MG63 (cell line): ENCODE data around the gene HDAC4. TPM values are rescaled to one million over a fixed set of nuclear protein-coding genes. Genes with fewer than 3 reads are reported as not detected.

Experiments
- DNase-seq: peaks from one replicate; pipeline ENCODE4 v3.0.0-alpha.2; 2020
- H3K27me3 ChIP-seq: fragments of 250-450 bp; sonication (Bioruptor Pico); 2 replicates; pipeline ENCODE4 v1.5.1; 2020; ENCODE audit warnings: mild to moderate bottlenecking, moderate library complexity
- H3K36me3 ChIP-seq: fragments of 250-450 bp; sonication (Bioruptor Pico); 2 replicates; pipeline ENCODE4 v1.5.1; 2020; ENCODE audit warnings: mild to moderate bottlenecking, moderate library complexity
- H3K4me3 ChIP-seq: fragments of 250-450 bp; sonication (Bioruptor Pico); 2 replicates; pipeline ENCODE4 v1.5.1; 2020; ENCODE audit warnings: mild to moderate bottlenecking, moderate library complexity
- H3K9me3 ChIP-seq: fragments of 250-450 bp; sonication (Bioruptor Pico); 2 replicates; pipeline ENCODE4 v1.5.1; 2020; ENCODE audit warnings: mild to moderate bottlenecking, moderate library complexity
- total RNA-seq: library from RNA; depleted of rRNA; stranded (reverse); fragments of >200 nt; shearing (Covaris generic); gene quantifications from 2 replicates; pipeline ENCODE4 v1.2.3, GENCODE V29; 2014; ENCODE audit warnings: low replicate concordance

HDAC4 gene
- total RNA-seq, 1 experiment from 2014 or later: 27.3 TPM

- Histone ChIP-seq H3K36me3 (no peaks in the 10 kb centered on the region), H3K9me3 (no peaks in the 10 kb centered on the region), H3K4me3 (no peak overlapping the region), H3K27me3 (no peaks in the 10 kb centered on the region)
- DNase-seq: no peak
These were observed 95.0 kb downstream of the HDAC4 start for GRCh38 chr2:239305771-239306170.

DNA sequence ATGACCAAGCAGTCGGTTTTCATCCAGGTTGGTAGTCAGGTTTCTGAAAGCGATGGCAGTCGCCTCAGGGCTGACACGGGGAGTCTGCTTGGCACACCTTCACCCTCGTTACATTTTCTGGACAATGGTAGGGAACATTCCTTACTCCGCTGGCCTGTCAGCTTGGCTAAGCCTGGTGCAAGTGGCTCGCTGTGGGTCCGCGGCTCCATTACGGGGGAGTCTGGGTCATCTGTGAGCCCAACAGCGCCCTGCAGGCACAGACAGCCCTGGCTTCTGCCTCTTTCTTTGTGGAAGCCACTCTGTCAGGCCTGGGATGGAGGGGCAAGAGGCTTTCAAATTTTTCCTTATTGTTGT lies 95.6 kb downstream of the HDAC4 start:
- Histone ChIP-seq H3K36me3 (no peaks in the 10 kb centered on the region), H3K9me3 (no peaks in the 10 kb centered on the region), H3K27me3 (no peaks in the 10 kb centered on the region), H3K4me3 (no peak overlapping the region)
- no peak for DNase-seq

GRCh38 chr2:239304533-239305221 lies 96.1 kb downstream of the HDAC4 start:
- no peaks in the 10 kb centered on the region for H3K27me3 ChIP-seq

DNA sequence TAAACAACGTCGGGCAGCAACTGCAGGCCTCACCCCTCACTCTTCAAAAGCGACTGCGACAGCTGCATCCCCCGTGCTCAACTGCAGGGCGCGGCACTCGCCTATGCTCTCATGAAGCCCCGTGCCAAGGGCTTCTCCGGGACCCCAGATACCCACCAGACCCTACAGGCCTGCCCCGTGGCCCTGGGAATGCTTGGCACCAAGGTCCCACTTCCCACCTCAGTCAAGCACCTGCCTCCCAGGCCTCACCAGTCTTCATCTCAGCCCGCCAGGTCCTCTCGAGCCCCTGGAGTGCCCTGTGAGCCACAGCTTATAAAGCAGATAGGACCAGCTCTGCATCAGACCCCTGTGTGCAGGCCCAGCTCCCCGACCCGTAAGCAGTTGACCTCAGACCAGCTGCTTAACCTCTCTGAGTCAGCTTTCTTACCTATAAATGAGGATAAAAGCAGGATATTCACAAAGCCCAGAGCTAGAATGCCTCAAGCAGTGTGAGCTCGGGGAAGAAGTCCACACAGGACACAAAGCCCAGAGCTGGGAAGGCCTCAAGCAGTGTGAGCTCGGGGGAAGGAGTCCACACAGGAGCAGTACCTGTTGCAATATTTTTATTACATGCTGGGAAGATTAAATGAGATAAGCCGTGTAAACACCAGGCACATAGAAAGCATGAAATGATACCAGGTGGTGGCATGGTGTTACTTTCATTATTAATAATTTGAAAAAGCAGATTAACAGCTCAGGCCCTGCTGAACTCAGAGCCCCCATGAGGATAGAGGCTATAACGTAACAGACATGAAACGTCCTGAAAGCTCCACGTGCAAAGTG lies 96.9 kb downstream of the HDAC4 start:
- no peaks in the 10 kb centered on the region for H3K27me3 ChIP-seq
- no peak for DNase-seq

More at GRCh38 chr2:239304533-239305221, 96.1 kb downstream of the HDAC4 start:
- H3K4me3 ChIP-seq: no peak overlapping the region
- DNase-seq: no peak
- no peaks in the 10 kb centered on the region for H3K36me3 ChIP-seq
- no peaks in the 10 kb centered on the region for H3K9me3 ChIP-seq

DNA sequence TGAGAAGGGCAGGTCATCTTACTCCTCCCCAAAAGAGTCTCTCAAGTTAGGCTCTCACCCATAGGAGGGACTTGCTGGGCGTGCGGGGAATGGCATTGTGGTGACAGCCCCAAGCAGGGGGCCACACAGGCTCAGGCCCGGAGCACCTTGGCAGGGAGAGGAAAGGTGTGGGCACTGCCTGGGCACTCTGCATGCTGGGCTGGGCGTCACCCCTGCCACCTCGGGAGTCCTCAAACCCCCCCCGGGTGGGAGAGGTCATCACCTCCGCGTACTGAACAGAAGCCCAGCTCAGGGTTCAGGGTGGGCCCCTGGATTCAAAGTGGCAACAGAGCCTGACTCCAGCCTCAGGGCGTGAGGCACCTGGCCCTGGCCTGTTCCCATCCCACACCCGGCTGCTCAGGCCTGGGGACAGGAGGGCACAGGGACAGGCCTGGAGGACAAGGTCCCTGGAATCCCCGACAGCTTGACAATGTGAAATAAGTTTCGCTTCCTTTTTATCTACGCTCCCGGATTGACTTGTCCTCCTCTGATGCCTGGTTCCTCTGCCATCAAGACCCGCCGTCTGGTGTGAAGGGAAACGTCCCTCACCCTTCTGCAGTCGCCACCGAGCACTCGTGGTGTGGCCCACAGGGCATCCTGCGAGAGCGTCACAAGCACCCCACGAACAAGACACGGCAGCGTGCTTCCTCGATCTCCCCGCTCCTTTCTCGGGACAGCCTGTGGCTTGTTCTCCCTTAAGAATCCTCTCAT lies 97.8 kb downstream of the HDAC4 start:
- no peaks in the 10 kb centered on the region for H3K9me3 ChIP-seq
- no peak for DNase-seq
- no peaks in the 10 kb centered on the region for H3K27me3 ChIP-seq
- no peak overlapping the region for H3K4me3 ChIP-seq
- H3K36me3 ChIP-seq: no peaks in the 10 kb centered on the region

More for the DNA sequence above, 96.9 kb downstream of the HDAC4 start:
- H3K9me3 ChIP-seq: no peaks in the 10 kb centered on the region
- no peak overlapping the region for H3K4me3 ChIP-seq
- H3K36me3 ChIP-seq: no peaks in the 10 kb centered on the region

GRCh38 chr2:239302083-239302807 lies 98.6 kb downstream of the HDAC4 start:
- Histone ChIP-seq H3K4me3 (no peak overlapping the region), H3K27me3 (no peaks in the 10 kb centered on the region), H3K9me3 (no peaks in the 10 kb centered on the region), H3K36me3 (no peaks in the 10 kb centered on the region)
- no peak for DNase-seq

DNA sequence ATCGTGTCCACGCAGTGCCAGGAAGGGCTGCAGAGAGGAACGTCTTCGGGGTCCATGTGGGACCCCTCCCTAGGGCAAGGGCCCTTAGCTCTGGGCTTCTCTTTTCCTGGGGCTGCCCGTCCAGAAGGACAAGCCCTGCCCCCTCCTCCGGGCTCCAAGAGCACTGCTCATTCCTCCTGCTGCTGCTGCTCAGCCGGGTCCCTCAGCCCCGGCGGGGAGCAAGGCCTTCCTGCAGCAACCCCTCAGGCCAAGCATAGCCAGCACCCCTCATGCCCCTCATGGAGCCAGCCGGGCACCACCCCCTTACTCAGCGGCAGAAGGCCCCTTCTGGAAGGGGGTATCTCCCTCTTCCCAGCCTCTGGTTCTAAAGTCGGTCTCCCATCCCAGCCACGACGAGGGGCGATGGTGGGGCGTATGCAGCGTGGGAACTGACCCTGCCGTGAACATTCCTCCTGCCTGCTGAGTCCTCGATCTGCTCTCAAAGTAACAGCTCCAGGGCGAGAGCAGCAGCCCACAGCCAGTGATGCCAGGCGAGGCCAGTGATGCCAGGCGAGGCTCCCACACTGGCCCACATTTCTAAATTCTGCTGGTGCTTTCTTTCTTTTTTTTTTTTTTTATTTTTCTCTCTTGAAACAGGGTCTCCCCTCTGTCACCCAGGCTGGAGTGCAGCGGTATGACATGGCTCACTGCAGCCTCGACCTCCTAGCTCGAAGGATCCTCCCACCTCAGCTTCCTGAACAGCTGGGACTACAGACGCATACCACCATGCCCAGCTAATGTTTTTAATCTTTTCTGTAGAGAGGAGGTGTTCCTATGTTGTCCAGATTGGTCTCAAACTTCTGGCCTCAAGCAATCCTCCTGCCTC lies 99.7 kb downstream of the HDAC4 start:
- H3K4me3 ChIP-seq: no peak overlapping the region
- H3K9me3 ChIP-seq: no peaks in the 10 kb centered on the region
- no peak for DNase-seq
- H3K27me3 ChIP-seq: no peaks in the 10 kb centered on the region
- no peaks in the 10 kb centered on the region for H3K36me3 ChIP-seq

DNA sequence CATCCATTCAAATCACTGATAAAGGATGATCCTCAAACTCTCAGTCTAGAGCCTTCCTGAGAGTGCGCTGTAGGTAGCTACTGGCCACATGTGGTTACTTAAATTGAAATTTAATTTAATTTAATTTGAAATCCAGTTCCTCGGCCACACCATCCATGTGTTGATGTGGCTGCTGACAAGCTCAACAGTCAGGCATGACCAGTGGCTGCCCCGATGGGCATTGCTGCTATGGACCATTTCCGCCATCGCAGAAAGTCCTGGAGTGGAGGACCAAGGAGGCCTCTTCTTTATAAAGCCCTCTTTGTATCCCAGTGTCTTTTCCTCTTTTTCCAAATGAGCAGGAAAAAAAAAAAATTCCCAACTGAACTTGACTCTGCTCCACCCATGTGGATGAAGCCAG lies 100.6 kb downstream of the HDAC4 start:
- no peaks in the 10 kb centered on the region for H3K9me3 ChIP-seq
- no peak for DNase-seq

GRCh38 chr2:239299218-239299939 lies 101.4 kb downstream of the HDAC4 start:
- no peak for DNase-seq
- Histone ChIP-seq H3K27me3 (no peaks in the 10 kb centered on the region), H3K36me3 (no peaks in the 10 kb centered on the region), H3K4me3 (no peak overlapping the region), H3K9me3 (no peaks in the 10 kb centered on the region)

More for the DNA sequence above, 100.6 kb downstream of the HDAC4 start:
- H3K36me3 ChIP-seq: no peaks in the 10 kb centered on the region
- H3K27me3 ChIP-seq: no peaks in the 10 kb centered on the region
- no peak overlapping the region for H3K4me3 ChIP-seq

DNA sequence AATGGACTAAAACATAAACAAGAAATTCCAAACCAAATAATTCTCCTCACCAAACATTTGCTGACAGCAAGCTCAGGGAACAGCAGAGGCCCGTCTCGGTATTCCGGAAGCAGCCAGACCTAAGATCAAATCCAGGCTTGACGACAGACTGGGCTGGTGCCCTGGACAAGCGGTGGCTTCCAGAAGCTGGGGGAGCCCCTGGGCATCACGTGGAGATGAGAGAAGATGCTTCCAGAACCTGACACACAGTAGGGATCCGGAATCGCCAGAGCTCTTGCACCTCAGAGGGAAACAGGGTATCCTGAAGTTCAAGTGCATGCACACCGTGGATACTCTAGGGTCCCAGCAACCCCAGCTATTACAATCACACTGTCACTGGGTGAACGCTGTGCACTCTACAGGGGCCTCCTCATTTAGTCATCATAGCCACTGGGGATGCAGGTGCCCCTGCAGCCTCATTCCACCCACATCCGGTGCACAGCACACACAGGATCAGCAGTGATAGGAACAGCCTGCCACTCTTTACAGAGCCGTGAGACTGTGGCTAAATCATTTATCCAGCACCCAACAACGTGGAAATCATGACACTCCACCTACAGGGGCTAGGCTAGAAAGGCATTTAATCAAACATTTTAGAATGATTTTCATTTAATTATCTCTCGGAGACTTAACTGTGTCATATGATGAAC lies 102.6 kb downstream of the HDAC4 start:
- Histone ChIP-seq H3K36me3 (no peaks in the 10 kb centered on the region), H3K4me3 (no peak overlapping the region), H3K9me3 (no peaks in the 10 kb centered on the region), H3K27me3 (no peaks in the 10 kb centered on the region)
- no peak for DNase-seq

DNA sequence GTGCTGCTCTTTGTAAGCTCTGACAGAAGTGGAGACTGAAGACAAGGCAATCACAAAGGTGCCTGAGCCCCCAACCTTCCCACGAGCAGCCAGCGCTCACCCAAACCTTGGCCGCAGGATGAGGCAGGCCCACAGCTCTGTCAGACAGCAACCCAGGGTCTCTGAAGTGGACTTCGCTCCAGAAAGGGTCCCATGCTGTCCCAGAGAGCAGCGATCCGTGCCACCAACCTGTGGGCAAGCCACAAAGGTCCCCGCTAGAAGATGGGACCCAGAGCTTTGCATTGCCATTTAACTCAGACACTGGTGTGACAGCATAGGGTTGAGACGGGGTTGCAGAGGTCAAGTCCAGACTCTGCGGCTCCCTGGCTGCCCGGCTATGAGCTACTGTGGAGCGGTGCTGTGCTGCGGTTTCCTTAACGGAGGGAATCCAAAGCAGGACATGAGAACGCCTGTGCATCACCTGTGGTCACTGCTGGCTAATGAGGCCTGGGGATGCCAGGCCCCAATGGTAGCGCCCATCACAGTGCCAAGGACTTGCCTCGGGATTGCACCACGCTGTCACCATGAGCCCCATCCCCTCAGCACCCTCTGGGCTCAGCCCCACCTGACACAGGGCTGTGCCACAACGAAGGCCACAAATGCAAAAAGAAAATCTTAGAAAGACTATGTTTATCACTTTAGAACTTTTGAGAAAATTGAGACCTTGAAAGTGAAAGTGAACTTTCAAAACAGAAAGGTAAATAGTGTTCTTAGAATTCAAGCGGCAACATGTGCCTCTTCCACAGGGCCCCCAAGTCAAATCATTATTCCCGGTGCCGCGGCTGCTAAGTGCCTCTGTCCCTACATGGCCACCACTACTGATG lies 103.4 kb downstream of the HDAC4 start:
- no peaks in the 10 kb centered on the region for H3K36me3 ChIP-seq
- no peaks in the 10 kb centered on the region for H3K27me3 ChIP-seq
- no peak for DNase-seq
- no peaks in the 10 kb centered on the region for H3K9me3 ChIP-seq
- no peak overlapping the region for H3K4me3 ChIP-seq

DNA sequence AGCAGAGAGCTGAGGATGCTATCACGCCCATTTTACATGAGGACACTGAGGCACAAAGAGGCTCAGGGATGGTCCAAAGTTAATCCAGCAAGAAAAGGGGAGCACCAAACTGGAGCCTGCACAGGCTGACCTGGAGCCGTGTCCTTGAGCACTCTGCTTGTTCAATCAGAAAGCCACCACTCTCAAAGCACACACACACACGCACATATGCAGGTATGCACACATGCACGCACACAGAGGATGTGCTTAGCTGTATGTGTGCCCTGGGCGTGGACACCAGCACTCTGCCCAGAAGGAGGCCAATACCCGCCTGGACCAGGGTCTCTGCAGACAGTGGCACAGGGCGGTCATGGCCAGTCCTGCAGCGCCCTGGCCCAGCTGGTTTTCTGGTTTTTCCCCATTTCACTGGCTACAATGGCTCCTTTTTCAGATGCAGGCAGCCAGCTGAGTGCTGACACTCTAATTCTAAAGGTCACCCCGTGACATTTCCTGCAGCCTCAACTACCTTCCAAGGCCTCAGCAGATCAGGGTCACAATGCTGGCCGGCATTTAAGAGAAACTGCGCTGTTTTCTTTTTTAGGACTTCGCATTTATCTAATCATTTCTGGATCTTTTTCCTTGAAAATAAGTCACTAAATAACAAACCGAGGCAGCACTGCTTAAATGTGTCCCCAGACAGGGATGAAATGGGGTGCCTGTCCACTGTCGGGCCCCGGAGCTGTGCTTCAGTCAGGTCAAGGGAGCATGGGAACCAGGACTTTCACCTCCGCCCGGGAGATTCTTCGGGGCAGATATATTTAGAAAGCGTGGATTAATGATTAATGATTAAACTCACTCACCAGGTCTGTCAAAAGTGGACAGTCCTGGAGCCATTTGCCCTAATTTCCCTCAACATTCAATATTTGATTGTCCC lies 104.5 kb downstream of the HDAC4 start:
- Histone ChIP-seq H3K27me3 (no peaks in the 10 kb centered on the region), H3K36me3 (no peaks in the 10 kb centered on the region), H3K9me3 (no peaks in the 10 kb centered on the region), H3K4me3 (no peak overlapping the region)
- no peak for DNase-seq

GRCh38 chr2:239295377-239296019 lies 105.3 kb downstream of the HDAC4 start:
- Histone ChIP-seq H3K4me3 (no peak overlapping the region), H3K9me3 (no peaks in the 10 kb centered on the region), H3K27me3 (no peaks in the 10 kb centered on the region), H3K36me3 (no peaks in the 10 kb centered on the region)
- DNase-seq: no peak
